Measurements from ENCODE around the gene USP50. TPM values are rescaled to one million over a fixed set of nuclear protein-coding genes. Genes with fewer than 3 reads are reported as not detected.

Gene USP50
- polyA plus RNA-seq, 1 donor from 2014 or later, result 1.4 TPM

DNA sequence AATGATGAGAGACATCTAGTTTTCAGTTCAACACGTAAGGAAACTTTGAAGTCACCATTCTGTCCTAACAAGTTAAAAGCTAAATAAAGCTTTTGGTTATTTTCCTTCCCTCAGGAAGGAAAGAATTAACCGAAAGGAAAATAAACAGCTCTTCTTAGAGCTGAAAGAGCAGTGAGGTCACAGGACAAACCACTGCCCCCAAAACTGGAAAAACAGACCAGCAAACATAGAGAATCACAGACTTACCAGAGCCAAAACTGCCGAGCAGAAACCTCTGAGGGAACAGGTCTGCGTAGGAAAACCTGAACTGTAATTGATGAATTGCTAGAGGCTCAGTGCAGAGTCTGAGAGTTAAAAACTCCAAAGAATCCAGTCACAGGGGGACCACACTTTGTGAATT is 14.7 kb downstream of the USP50 start:
- Histone ChIP-seq H3K4me2 (ENCODE audit: low read length) (no peak overlapping the region), H3F3A (ENCODE audit: insufficient read depth, low read length, poor library complexity, severe bottlenecking) (no peaks in the 10 kb centered on the region), H3K27ac (ENCODE audit: low read length) (no peak overlapping the region), H3K4me3 (ENCODE audit: low read length) (no peak overlapping the region), H4K20me1 (ENCODE audit: insufficient read depth) (no peaks in the 10 kb centered on the region), H3K9me3 (ENCODE audit: low read length) (no peaks in the 10 kb centered on the region), H3K36me3 (ENCODE audit: insufficient read depth, low read length) (no peaks in the 10 kb centered on the region), H3K79me2 (replicated peaks; ENCODE audit: insufficient read depth, low read length) (no peaks in the 10 kb centered on the region), H3K9ac (ENCODE audit: low read length) (no peak overlapping the region), H3K9me2 (ENCODE audit: insufficient read depth, low read length) (no peaks in the 10 kb centered on the region), H3K27me3 (ENCODE audit: insufficient read depth, low read depth, low read length) (no peaks in the 10 kb centered on the region), H2AFZ (ENCODE audit: low read depth, low read length) (no peak overlapping the region)
- TF ChIP-seq CTCF (IDR thresholded peaks at IDR 0.05; ENCODE audit: poor library complexity, severe bottlenecking) (no peak), MXI1 (conservative IDR thresholded peaks at IDR 0.05; ENCODE audit: poor library complexity, severe bottlenecking) (no peak), REST (IDR thresholded peaks at IDR 0.05; ENCODE audit: borderline replicate concordance) (no peak), TAF1 (IDR thresholded peaks at IDR 0.05; ENCODE audit: low read depth) (no peak), RAD21 (conservative IDR thresholded peaks at IDR 0.05) (no peak), EP300 (conservative IDR thresholded peaks at IDR 0.05; ENCODE audit: poor library complexity, severe bottlenecking) (no peak), SMC3 (conservative IDR thresholded peaks at IDR 0.05; ENCODE audit: poor library complexity) (no peak), POLR2AphosphoS5 (IDR thresholded peaks at IDR 0.05) (no peak), EZH2 (IDR thresholded peaks at IDR 0.05; ENCODE audit: borderline replicate concordance, insufficient read depth, low read length, poor library complexity, severe bottlenecking) (no peak)

GRCh38 chr15:50531163-50531562 is 15.3 kb downstream of the USP50 start:
- H3F3A ChIP-seq (ENCODE audit: insufficient read depth, low read length, poor library complexity, severe bottlenecking), result no peaks in the 10 kb centered on the region
- H3K4me2 ChIP-seq (ENCODE audit: low read length), result no peak overlapping the region
- H3K27me3 ChIP-seq (ENCODE audit: insufficient read depth, low read depth, low read length), result no peaks in the 10 kb centered on the region
- no peak overlapping the region for H3K4me3 ChIP-seq (ENCODE audit: low read length)
- no peaks in the 10 kb centered on the region for H3K36me3 ChIP-seq (ENCODE audit: insufficient read depth, low read length)
- no peak for TF ChIP-seq EP300 (conservative IDR thresholded peaks at IDR 0.05; ENCODE audit: poor library complexity, severe bottlenecking)
- no peak for TF ChIP-seq RAD21 (conservative IDR thresholded peaks at IDR 0.05)
- no peak for TF ChIP-seq MXI1 (conservative IDR thresholded peaks at IDR 0.05; ENCODE audit: poor library complexity, severe bottlenecking)
- TF ChIP-seq EZH2 (IDR thresholded peaks at IDR 0.05; ENCODE audit: borderline replicate concordance, insufficient read depth, low read length, poor library complexity, severe bottlenecking), result no peak
- H3K9me3 ChIP-seq (ENCODE audit: low read length), result no peaks in the 10 kb centered on the region
- no peak overlapping the region for H3K27ac ChIP-seq (ENCODE audit: low read length)
- H4K20me1 ChIP-seq (ENCODE audit: insufficient read depth), result no peaks in the 10 kb centered on the region
- H3K9ac ChIP-seq (ENCODE audit: low read length), result no peak overlapping the region
- no peaks in the 10 kb centered on the region for H3K79me2 ChIP-seq (replicated peaks; ENCODE audit: insufficient read depth, low read length)
- H3K9me2 ChIP-seq (ENCODE audit: insufficient read depth, low read length), result no peaks in the 10 kb centered on the region
- no peak overlapping the region for H2AFZ ChIP-seq (ENCODE audit: low read depth, low read length)
